HEK293 (cell line): ENCODE results near the gene ALDH1B1.

Source experiments
- CTCF ChIA-PET: fragments of 350-600 bp; formaldehyde crosslinking; extraction: SDS; loops from one replicate; lab custom pipeline; 2021; ENCODE audit warnings: antibody characterized with exemption; lab: Yijun Ruan, JAX
- POLR2A ChIA-PET: fragments of 300-600 bp; formaldehyde crosslinking; extraction: SDS; loops from one replicate; lab custom pipeline; 2020; ENCODE audit warnings: antibody characterized with exemption, inconsistent platforms; lab: Yijun Ruan, JAX
- H3K27ac ChIP-seq: fragments of 200-500 bp; sonication (Bioruptor generic); 2 replicates; pipeline ENCODE4 v1.5.1; 2014; ENCODE audit warnings: low read depth, low read length, control low read depth, inconsistent platforms; ENCODE audit errors: extremely low read depth
- H3K36me3 ChIP-seq, 2 experiments: fragments of 200-500 bp in 1 of 2; sonication (Bioruptor generic) in 1 of 2; 1 replicate in 1 of 2; 2 replicates in 1 of 2; pipeline ENCODE4 v1.5.1; 2014 to 2017; ENCODE audit warnings: inconsistent platforms in 2 of 2, low read length in 2 of 2; ENCODE audit not compliant: control insufficient read depth in 2 of 2, insufficient read depth in 1 of 2
- H3K4me1 ChIP-seq: fragments of 200-500 bp; sonication (Bioruptor generic); 2 replicates; pipeline ENCODE4 v1.5.1; 2014; ENCODE audit warnings: mild to moderate bottlenecking, low read length, inconsistent platforms; ENCODE audit not compliant: control insufficient read depth, insufficient read depth
- H3K4me3 ChIP-seq: 2 replicates; pipeline ENCODE4 v1.5.1; 2011; ENCODE audit warnings: low read depth, mild to moderate bottlenecking, control low read depth, low read length, moderate library complexity
- H3K9me3 ChIP-seq: fragments of 200-500 bp; sonication (Bioruptor generic); 2 replicates; pipeline ENCODE4 v1.5.1; 2014; ENCODE audit warnings: low read depth, low read length, inconsistent platforms; ENCODE audit not compliant: control insufficient read depth, insufficient read depth
- BCL11B ChIP-seq: fragments of 450-650 bp; formaldehyde crosslinking; IDR thresholded peaks from 2 replicates; pipeline ENCODE4 v1.5.1; 2016; ENCODE audit warnings: low read depth, missing biosample characterization, missing genetic modification characterization
- FEZF1 ChIP-seq: fragments of 450-650 bp; formaldehyde crosslinking; IDR thresholded peaks from 2 replicates; pipeline ENCODE4 v1.5.1; 2016; ENCODE audit warnings: missing biosample characterization, missing genetic modification characterization
- GLIS2 ChIP-seq: fragments of 450-650 bp; formaldehyde crosslinking; IDR thresholded peaks from 2 replicates; pipeline ENCODE4 v1.5.1; 2016; ENCODE audit warnings: missing biosample characterization, missing genetic modification characterization
- KLF10 ChIP-seq: fragments of 450-650 bp; IDR thresholded peaks from 2 replicates; pipeline ENCODE4 v1.5.1; 2018; ENCODE audit warnings: missing biosample characterization, mild to moderate bottlenecking, missing genetic modification characterization
- KLF9 ChIP-seq: fragments of 450-650 bp; formaldehyde crosslinking; IDR thresholded peaks from 2 replicates; pipeline ENCODE4 v1.5.1; 2016; ENCODE audit warnings: missing biosample characterization, missing genetic modification characterization, low read depth
- SALL2 ChIP-seq: fragments of 450-650 bp; formaldehyde crosslinking; IDR thresholded peaks from 2 replicates; pipeline ENCODE4 v1.5.0; 2017; ENCODE audit warnings: missing biosample characterization, mild to moderate bottlenecking, missing genetic modification characterization, borderline replicate concordance
- SP7 ChIP-seq: fragments of 450-650 bp; formaldehyde crosslinking; IDR thresholded peaks from 2 replicates; pipeline ENCODE4 v1.5.1; 2016; ENCODE audit warnings: missing biosample characterization, missing genetic modification characterization
- YY2 ChIP-seq: fragments of 450-650 bp; formaldehyde crosslinking; IDR thresholded peaks from 2 replicates; pipeline ENCODE4 v1.5.1; 2016; ENCODE audit warnings: missing biosample characterization, missing genetic modification characterization
- ZBTB1 ChIP-seq: fragments of 450-650 bp; formaldehyde crosslinking; IDR thresholded peaks from 2 replicates; pipeline ENCODE4 v1.5.1; 2016; ENCODE audit warnings: missing biosample characterization, missing genetic modification characterization
- ZNF19 ChIP-seq: fragments of 450-650 bp; formaldehyde crosslinking; IDR thresholded peaks from 2 replicates; pipeline ENCODE4; 2016; ENCODE audit warnings: missing biosample characterization, missing genetic modification characterization, low read depth
- ZNF202 ChIP-seq: fragments of 450-650 bp; formaldehyde crosslinking; IDR thresholded peaks from 2 replicates; pipeline ENCODE4 v1.5.1; 2016; ENCODE audit warnings: missing biosample characterization, missing genetic modification characterization, borderline replicate concordance
- ZNF24 ChIP-seq: fragments of 450-650 bp; formaldehyde crosslinking; IDR thresholded peaks from 2 replicates; pipeline ENCODE4 v1.5.1; 2016; ENCODE audit warnings: missing biosample characterization, missing genetic modification characterization
- ZNF274 ChIP-seq, 2 experiments: fragments of 200-500 bp in 1 of 2; fragments of 450-650 bp in 1 of 2; sonication (Bioruptor generic) in 1 of 2; formaldehyde crosslinking in 1 of 2; IDR thresholded peaks; 2 replicates each; pipeline versions ENCODE4 v1.5.1 to v1.6.1; 2014 to 2016; ENCODE audit warnings: borderline replicate concordance in 1 of 2, inconsistent platforms in 1 of 2, low read length in 1 of 2, missing biosample characterization in 1 of 2, missing genetic modification characterization in 1 of 2
- ZNF416 ChIP-seq: fragments of 450-650 bp; formaldehyde crosslinking; IDR thresholded peaks from 2 replicates; pipeline ENCODE4 v1.5.1; 2016; ENCODE audit warnings: missing biosample characterization, missing genetic modification characterization
- ZNF544 ChIP-seq: fragments of 450-650 bp; formaldehyde crosslinking; IDR thresholded peaks from 2 replicates; pipeline ENCODE4 v1.5.0; 2017; ENCODE audit warnings: missing biosample characterization, missing genetic modification characterization
- ZNF548 ChIP-seq: fragments of 450-650 bp; formaldehyde crosslinking; IDR thresholded peaks from 2 replicates; pipeline ENCODE4 v1.5.1; 2016; ENCODE audit warnings: missing biosample characterization, missing genetic modification characterization
- ZNF571 ChIP-seq: fragments of 450-650 bp; formaldehyde crosslinking; IDR thresholded peaks from 2 replicates; pipeline ENCODE4 v1.5.0; 2017; ENCODE audit warnings: missing biosample characterization, missing genetic modification characterization
- ZNF610 ChIP-seq: fragments of 450-650 bp; formaldehyde crosslinking; IDR thresholded peaks from 2 replicates; pipeline ENCODE4 v1.5.1; 2016; ENCODE audit warnings: missing biosample characterization, missing genetic modification characterization, borderline replicate concordance
- ZNF664 ChIP-seq: fragments of 450-650 bp; formaldehyde crosslinking; IDR thresholded peaks from 2 replicates; pipeline ENCODE4 v1.5.1; 2016; ENCODE audit warnings: missing biosample characterization, missing genetic modification characterization
- TF ChIP-seq, protein P1 (sequence below): fragments of 450-650 bp; formaldehyde crosslinking; IDR thresholded peaks from 2 replicates; pipeline ENCODE4 v1.5.1; 2016; ENCODE audit warnings: missing biosample characterization, missing genetic modification characterization, borderline replicate concordance
- TF ChIP-seq, protein P2 (sequence below): fragments of 450-650 bp; formaldehyde crosslinking; IDR thresholded peaks from 2 replicates; pipeline ENCODE4 v1.5.1; 2016; ENCODE audit warnings: missing biosample characterization, missing genetic modification characterization
- TF ChIP-seq, protein P3 (sequence below): IDR thresholded peaks from 2 replicates; pipeline ENCODE4 v1.6.1; 2011; ENCODE audit warnings: mild to moderate bottlenecking, low read depth, low read length, borderline replicate concordance
- TF ChIP-seq, protein P4 (sequence below): fragments of 450-650 bp; formaldehyde crosslinking; IDR thresholded peaks from 2 replicates; pipeline ENCODE4 v1.5.1; 2016; ENCODE audit warnings: missing biosample characterization, missing genetic modification characterization
- TF ChIP-seq, protein P5 (sequence below): fragments of 450-650 bp; formaldehyde crosslinking; IDR thresholded peaks from 2 replicates; pipeline ENCODE4; 2016; ENCODE audit warnings: missing biosample characterization, missing genetic modification characterization

The ALDH1B1 gene

DNA sequence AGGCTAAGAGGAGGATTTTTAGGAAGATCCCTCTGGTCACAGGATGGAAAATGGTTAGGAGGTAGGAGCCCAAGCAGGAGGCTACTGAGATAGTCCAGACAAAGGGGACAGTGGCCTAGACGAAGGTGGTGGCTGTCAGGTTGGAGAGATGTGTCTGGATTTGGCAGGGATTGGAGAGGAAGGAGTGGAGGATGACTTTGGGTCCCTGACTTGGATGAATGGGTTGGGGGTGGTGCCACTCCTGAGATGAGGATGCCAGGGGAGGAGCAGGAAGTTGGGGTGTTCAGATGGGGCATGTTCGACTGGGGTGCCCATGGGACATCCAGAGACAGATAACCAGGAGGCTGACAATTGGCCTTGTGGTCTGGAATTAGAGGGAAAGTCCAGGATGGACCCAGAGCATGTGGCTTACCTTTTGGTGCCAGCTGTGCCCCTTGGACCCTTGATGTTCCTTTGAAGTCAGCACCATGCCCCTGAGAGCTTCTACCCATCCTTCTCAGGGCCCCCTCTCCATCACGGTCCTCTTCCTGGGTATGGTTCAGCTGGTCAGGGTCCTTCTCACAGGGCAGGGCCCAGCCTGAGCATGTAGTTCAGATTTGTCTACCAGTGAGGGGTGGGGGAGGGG is 46.9 kb downstream of the ALDH1B1 start (continued):
- TF ChIP-seq, protein P1, sequence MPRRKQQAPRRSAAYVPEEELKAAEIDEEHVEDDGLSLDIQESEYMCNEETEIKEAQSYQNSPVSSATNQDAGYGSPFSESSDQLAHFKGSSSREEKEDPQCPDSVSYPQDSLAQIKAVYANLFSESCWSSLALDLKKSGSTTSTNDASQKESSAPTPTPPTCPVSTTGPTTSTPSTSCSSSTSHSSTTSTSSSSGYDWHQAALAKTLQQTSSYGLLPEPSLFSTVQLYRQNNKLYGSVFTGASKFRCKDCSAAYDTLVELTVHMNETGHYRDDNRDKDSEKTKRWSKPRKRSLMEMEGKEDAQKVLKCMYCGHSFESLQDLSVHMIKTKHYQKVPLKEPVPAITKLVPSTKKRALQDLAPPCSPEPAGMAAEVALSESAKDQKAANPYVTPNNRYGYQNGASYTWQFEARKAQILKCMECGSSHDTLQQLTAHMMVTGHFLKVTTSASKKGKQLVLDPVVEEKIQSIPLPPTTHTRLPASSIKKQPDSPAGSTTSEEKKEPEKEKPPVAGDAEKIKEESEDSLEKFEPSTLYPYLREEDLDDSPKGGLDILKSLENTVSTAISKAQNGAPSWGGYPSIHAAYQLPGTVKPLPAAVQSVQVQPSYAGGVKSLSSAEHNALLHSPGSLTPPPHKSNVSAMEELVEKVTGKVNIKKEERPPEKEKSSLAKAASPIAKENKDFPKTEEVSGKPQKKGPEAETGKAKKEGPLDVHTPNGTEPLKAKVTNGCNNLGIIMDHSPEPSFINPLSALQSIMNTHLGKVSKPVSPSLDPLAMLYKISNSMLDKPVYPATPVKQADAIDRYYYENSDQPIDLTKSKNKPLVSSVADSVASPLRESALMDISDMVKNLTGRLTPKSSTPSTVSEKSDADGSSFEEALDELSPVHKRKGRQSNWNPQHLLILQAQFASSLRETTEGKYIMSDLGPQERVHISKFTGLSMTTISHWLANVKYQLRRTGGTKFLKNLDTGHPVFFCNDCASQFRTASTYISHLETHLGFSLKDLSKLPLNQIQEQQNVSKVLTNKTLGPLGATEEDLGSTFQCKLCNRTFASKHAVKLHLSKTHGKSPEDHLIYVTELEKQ = no peak
- TF ChIP-seq ZNF416 (tag by site-specific recombination) (no peak), SALL2 (tag by site-specific recombination) (no peak), YY2 (tag by site-specific recombination) (no peak), SP7 (no peak), ZNF202 (tag by site-specific recombination) (no peak), BCL11B (no peak), ZNF571 (tag by site-specific recombination) (no peak)

DNA sequence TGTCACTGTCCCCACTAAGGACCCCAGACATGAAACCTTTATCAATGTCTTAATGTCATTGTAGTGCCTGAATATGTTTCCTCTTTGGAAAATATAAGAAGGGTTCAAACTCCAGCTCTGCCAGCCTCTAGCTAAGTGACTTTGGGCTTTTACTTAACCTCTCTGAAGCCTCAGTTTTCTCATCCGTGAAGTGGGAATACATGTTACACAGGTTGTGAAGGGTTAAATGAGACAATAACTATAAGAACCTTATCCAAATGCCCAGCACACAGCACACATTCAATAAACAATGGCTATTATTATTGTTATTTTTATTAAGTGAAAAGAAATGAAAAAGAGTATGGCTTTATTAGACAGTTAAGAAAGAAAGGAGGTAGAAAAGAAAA is 47.4 kb downstream of the ALDH1B1 start:
- TF ChIP-seq GLIS2 (tag by site-specific recombination) = no peak
- TF ChIP-seq KLF10 (tag by site-specific recombination) = no peak
- TF ChIP-seq, protein P2, sequence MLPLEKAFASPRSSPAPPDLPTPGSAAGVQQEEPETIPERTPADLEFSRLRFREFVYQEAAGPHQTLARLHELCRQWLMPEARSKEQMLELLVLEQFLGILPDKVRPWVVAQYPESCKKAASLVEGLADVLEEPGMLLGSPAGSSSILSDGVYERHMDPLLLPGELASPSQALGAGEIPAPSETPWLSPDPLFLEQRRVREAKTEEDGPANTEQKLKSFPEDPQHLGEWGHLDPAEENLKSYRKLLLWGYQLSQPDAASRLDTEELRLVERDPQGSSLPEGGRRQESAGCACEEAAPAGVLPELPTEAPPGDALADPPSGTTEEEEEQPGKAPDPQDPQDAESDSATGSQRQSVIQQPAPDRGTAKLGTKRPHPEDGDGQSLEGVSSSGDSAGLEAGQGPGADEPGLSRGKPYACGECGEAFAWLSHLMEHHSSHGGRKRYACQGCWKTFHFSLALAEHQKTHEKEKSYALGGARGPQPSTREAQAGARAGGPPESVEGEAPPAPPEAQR (tag by site-specific recombination) = no peak
- TF ChIP-seq ZNF24 (tag by site-specific recombination) = no peak
- no peak for TF ChIP-seq ZNF544 (tag by site-specific recombination)
- POLR2A ChIA-PET = no interaction called here
- no peaks in the 10 kb centered on the region for H3K36me3 ChIP-seq
- CTCF ChIA-PET = interaction anchor here (0.9 kb wide), 1 partner anchor 23 kb away, joined by 4 read pairs; no protein-coding TSS in a partner anchor
- H3K9me3 ChIP-seq = no peaks in the 10 kb centered on the region
- H3K4me1 ChIP-seq = no peaks in the 10 kb centered on the region
- no peak overlapping the region for H3K4me3 ChIP-seq
- H3K27ac ChIP-seq = no peak overlapping the region

DNA sequence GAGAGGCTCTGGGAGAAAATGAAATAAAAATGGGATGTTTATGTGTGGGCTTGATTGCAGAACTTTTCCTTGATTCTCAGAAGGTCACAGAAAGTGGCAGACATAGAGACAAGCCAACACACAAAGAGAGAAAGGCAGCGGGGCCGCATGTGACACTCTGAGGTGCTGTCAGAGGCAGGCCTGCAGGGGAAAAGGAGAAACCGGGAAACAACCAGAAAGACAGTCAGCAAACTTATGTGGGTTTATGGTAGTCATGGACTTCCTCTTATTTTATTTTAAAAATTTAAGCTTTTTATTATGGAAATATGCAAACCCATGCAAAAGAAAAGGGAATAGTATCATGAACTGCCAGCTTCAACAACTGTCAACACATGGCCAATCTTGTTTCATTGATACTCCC is 48.0 kb downstream of the ALDH1B1 start:
- POLR2A ChIA-PET = no interaction called here
- CTCF ChIA-PET = interaction anchor here (0.9 kb wide), 1 partner anchor 24 kb away, joined by 4 read pairs; no protein-coding TSS in a partner anchor
- no peaks in the 10 kb centered on the region for H3K4me1 ChIP-seq
- TF ChIP-seq ZNF548 (tag by site-specific recombination) = no peak
- TF ChIP-seq, protein P3, sequence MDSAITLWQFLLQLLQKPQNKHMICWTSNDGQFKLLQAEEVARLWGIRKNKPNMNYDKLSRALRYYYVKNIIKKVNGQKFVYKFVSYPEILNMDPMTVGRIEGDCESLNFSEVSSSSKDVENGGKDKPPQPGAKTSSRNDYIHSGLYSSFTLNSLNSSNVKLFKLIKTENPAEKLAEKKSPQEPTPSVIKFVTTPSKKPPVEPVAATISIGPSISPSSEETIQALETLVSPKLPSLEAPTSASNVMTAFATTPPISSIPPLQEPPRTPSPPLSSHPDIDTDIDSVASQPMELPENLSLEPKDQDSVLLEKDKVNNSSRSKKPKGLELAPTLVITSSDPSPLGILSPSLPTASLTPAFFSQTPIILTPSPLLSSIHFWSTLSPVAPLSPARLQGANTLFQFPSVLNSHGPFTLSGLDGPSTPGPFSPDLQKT = no peak
- TF ChIP-seq ZNF610 (tag by site-specific recombination) = no peak
- no peak for TF ChIP-seq KLF9
- TF ChIP-seq ZNF274 (IDR thresholded peaks at IDR 0.05; ENCODE audit: low read length) = no peak
- TF ChIP-seq ZNF274 (tag by site-specific recombination; IDR thresholded peaks at IDR 0.05; ENCODE audit: borderline replicate concordance) = no peak
- no peak for TF ChIP-seq ZNF202 (tag by site-specific recombination)
- TF ChIP-seq, protein P4, sequence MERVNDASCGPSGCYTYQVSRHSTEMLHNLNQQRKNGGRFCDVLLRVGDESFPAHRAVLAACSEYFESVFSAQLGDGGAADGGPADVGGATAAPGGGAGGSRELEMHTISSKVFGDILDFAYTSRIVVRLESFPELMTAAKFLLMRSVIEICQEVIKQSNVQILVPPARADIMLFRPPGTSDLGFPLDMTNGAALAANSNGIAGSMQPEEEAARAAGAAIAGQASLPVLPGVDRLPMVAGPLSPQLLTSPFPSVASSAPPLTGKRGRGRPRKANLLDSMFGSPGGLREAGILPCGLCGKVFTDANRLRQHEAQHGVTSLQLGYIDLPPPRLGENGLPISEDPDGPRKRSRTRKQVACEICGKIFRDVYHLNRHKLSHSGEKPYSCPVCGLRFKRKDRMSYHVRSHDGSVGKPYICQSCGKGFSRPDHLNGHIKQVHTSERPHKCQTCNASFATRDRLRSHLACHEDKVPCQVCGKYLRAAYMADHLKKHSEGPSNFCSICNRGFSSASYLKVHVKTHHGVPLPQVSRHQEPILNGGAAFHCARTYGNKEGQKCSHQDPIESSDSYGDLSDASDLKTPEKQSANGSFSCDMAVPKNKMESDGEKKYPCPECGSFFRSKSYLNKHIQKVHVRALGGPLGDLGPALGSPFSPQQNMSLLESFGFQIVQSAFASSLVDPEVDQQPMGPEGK (tag by site-specific recombination) = no peak
- TF ChIP-seq, protein P5, sequence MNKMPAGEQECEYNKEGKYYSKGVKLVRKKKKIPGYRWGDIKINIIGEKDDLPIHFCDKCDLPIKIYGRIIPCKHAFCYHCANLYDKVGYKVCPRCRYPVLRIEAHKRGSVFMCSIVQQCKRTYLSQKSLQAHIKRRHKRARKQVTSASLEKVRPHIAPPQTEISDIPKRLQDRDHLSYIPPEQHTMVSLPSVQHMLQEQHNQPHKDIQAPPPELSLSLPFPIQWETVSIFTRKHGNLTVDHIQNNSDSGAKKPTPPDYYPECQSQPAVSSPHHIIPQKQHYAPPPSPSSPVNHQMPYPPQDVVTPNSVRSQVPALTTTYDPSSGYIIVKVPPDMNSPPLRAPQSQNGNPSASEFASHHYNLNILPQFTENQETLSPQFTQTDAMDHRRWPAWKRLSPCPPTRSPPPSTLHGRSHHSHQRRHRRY (tag by site-specific recombination) = no peak
- TF ChIP-seq GLIS2 (tag by site-specific recombination) = no peak
- no peak for TF ChIP-seq ZNF571 (tag by site-specific recombination)
- TF ChIP-seq ZNF664 = no peak
- no peak for TF ChIP-seq ZBTB1 (tag by site-specific recombination)
- no peak for TF ChIP-seq ZNF19 (tag by site-specific recombination)
- no peak for TF ChIP-seq FEZF1

More for the DNA sequence above, 48.0 kb downstream of the ALDH1B1 start:
- H3K9me3 ChIP-seq = no peaks in the 10 kb centered on the region
- no peaks in the 10 kb centered on the region for H3K36me3 ChIP-seq
- H3K4me3 ChIP-seq = no peak overlapping the region
- no peak overlapping the region for H3K27ac ChIP-seq
